Type B pancreatic cell (in vitro differentiated cells): ENCODE measurements around the gene STK10. TPM values are rescaled to one million over a fixed set of nuclear protein-coding genes. Genes with fewer than 3 reads are reported as not detected.

Source experiments
- DNase-seq: peaks from one replicate; pipeline ENCODE4 v3.0.0; 2021; ENCODE audit warnings: mixed read lengths; ENCODE audit not compliant: unreplicated experiment; ENCODE audit errors: extremely low spot score
- H3K27ac Mint-ChIP-seq: 2 replicates; pipeline ENCODE4 v1.8.0; 2021; ENCODE audit warnings: mild to moderate bottlenecking, mixed read lengths
- H3K27me3 Mint-ChIP-seq: 2 replicates; pipeline ENCODE4 v1.8.0; 2021; ENCODE audit warnings: mixed read lengths
- H3K36me3 Mint-ChIP-seq: 2 replicates; pipeline ENCODE4 v1.8.0; 2021; ENCODE audit warnings: mixed read lengths
- H3K4me1 Mint-ChIP-seq: one replicate; pipeline ENCODE4 v1.8.0; 2021; ENCODE audit warnings: mixed read lengths; ENCODE audit not compliant: unreplicated experiment
- H3K4me3 Mint-ChIP-seq: 2 replicates; pipeline ENCODE4 v1.8.0; 2021; ENCODE audit warnings: mild to moderate bottlenecking, mixed read lengths
- H3K9me3 Mint-ChIP-seq: 2 replicates; pipeline ENCODE4 v1.8.0; 2021; ENCODE audit warnings: mixed read lengths
- total RNA-seq: library from RNA; stranded (reverse); gene quantifications from 2 replicates; pipeline ENCODE4 v1.2.1, GENCODE V29; 2021; ENCODE audit warnings: low replicate concordance
- TF ChIP-seq, protein P1 (sequence below): fragments of 200-600 bp; sonication (generic); conservative IDR thresholded peaks from 2 replicates; pipeline ENCODE4 v1.5.0; 2021; ENCODE audit warnings: antibody characterized with exemption, mild to moderate bottlenecking

STK10 gene
- total RNA-seq, 1 donor from 2014 or later = 15.2 TPM

DNA sequence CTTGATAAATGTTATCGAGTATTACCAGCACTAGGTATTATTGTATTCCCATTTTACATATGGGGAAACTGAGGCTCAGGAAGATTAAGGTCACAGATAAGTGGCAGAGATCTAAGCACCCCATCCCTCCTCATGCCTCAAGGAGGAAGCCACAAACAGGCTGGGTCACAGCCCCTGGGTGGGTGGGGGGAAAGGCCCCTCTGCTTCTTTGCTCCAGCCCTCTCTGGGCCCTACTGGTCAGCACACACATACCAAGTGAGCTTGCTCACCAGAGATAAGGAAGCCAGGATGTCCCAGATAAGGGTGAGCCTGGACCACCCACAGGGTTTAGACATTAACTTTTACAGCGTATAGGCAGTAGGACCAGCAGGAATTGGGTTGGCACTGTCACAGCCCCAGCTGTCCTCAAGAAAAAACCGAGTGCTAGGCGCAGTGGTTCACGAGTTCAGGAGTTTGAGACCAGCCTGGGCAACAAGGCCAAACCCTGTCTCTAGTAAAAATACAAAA is 45.3 kb downstream of the STK10 start:
- TF ChIP-seq, protein P1, sequence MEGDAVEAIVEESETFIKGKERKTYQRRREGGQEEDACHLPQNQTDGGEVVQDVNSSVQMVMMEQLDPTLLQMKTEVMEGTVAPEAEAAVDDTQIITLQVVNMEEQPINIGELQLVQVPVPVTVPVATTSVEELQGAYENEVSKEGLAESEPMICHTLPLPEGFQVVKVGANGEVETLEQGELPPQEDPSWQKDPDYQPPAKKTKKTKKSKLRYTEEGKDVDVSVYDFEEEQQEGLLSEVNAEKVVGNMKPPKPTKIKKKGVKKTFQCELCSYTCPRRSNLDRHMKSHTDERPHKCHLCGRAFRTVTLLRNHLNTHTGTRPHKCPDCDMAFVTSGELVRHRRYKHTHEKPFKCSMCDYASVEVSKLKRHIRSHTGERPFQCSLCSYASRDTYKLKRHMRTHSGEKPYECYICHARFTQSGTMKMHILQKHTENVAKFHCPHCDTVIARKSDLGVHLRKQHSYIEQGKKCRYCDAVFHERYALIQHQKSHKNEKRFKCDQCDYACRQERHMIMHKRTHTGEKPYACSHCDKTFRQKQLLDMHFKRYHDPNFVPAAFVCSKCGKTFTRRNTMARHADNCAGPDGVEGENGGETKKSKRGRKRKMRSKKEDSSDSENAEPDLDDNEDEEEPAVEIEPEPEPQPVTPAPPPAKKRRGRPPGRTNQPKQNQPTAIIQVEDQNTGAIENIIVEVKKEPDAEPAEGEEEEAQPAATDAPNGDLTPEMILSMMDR = no peak
- no peaks in the 10 kb centered on the region for H3K36me3 Mint-ChIP-seq
- no peak overlapping the region for H3K27ac Mint-ChIP-seq
- no peaks in the 10 kb centered on the region for H3K27me3 Mint-ChIP-seq
- peaks cover 5% of the 10 kb centered on the region for H3K9me3 Mint-ChIP-seq
- H3K4me1 Mint-ChIP-seq = peaks cover 28% of the 10 kb centered on the region
- no peak for DNase-seq
- H3K4me3 Mint-ChIP-seq = no peak overlapping the region

DNA sequence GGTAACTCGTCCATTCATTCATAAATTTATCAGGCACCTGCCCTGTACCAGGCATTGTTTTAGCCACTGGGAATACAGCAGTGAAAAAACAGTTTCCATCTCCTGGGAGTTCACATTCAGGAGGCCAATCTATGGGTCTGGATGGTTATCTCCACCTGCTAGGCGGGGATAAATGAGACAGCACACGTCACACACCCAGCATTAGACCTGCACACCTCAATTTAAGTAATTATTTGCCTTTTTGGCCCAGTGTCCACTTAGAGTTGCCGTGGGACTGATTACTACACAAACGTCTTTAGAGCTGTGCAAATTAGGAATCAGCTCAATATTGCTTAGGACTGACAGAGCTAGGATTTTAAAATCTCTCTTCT is 46.1 kb downstream of the STK10 start:
- peak overlapping the region; percentile 76 for H3K27ac Mint-ChIP-seq
- H3K9me3 Mint-ChIP-seq = peaks cover 9% of the 10 kb centered on the region
- TF ChIP-seq, protein P1 = no peak
- H3K36me3 Mint-ChIP-seq = peaks cover 4% of the 10 kb centered on the region
- DNase-seq = no peak
- no peak overlapping the region for H3K4me3 Mint-ChIP-seq
- peaks cover 27% of the 10 kb centered on the region for H3K4me1 Mint-ChIP-seq
- H3K27me3 Mint-ChIP-seq = no peaks in the 10 kb centered on the region

DNA sequence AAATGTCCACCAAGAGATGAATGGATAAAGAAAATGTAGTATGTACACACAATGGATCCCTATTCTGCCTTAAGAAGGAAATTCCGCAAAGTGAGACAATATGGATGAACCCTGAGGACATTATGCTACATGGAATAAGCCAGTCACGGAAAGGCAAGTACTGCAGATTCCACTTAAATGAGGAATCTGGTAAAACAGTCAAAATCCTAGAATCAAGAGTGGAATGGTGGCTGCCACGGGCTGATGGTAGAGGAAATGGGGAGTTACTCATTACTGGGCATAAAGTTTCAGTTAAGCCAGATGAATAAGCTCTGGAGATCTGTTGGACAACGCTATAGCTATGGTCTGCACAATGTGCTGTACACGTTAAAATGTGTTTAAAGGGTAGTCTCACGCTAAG is 47.2 kb downstream of the STK10 start:
- TF ChIP-seq, protein P1 = no peak
- peaks cover 9% of the 10 kb centered on the region for H3K9me3 Mint-ChIP-seq
- H3K36me3 Mint-ChIP-seq = peaks cover 4% of the 10 kb centered on the region
- DNase-seq = no peak
- no peaks in the 10 kb centered on the region for H3K27me3 Mint-ChIP-seq
- peak overlapping the region; percentile 40 for H3K27ac Mint-ChIP-seq
- no peak overlapping the region for H3K4me3 Mint-ChIP-seq
- H3K4me1 Mint-ChIP-seq = peaks cover 23% of the 10 kb centered on the region

DNA sequence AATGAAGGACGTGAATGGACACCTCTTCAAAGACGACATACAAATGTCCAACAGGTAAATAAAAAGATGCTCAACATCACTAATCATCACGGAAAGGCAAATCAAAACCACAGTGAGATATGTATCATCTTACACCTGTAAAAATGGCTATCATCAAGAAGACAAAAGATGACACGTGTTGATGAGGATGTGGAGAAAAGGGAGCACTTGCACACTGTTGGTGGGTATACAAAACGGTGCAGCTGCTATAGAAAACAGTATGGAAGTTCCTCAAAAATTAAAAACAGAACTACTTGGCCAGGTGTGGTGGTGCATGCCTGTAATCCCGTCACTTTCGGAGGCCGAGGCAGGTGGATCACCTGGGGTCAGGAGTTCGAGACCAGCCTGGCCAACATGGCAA is 47.9 kb downstream of the STK10 start:
- no peak for DNase-seq
- Mint-ChIP-seq H3K27ac (no peak overlapping the region), H3K4me3 (no peak overlapping the region), H3K9me3 (peaks cover 9% of the 10 kb centered on the region), H3K4me1 (peaks cover 22% of the 10 kb centered on the region), H3K36me3 (peaks cover 4% of the 10 kb centered on the region), H3K27me3 (no peaks in the 10 kb centered on the region)
- TF ChIP-seq, protein P1 = no peak

DNA sequence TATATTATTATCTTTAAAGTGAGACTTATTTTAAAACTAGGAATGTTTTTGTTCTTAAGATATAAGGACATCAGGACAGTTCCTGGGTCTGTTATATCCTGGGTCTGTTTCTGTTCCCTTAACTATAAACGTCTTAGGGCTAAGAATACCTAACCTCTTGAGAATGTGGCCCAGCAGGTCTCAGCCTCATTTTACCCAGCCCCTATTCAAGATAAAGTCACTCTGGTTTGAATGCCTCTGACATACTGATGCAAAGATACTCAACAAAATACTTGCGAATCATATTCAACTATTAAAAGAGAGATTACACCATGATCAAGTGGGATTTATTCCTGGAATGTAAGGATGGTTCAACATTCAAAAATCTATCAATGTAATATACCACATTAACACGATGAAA is 51.0 kb downstream of the STK10 start:
- H3K27me3 Mint-ChIP-seq = no peaks in the 10 kb centered on the region
- peak overlapping the region; percentile 27 for H3K4me3 Mint-ChIP-seq
- TF ChIP-seq, protein P1 = no peak
- no peak for DNase-seq
- H3K27ac Mint-ChIP-seq = peak overlapping the region; percentile 85
- H3K36me3 Mint-ChIP-seq = peaks cover 4% of the 10 kb centered on the region
- peaks cover 9% of the 10 kb centered on the region for H3K9me3 Mint-ChIP-seq
- peaks cover 10% of the 10 kb centered on the region for H3K4me1 Mint-ChIP-seq
